SK-N-MC (cell line): ENCODE measurements around the gene FGF12.
A peak's percentile ranks its signal among the peaks of the same experiment; 100 is the strongest.

Source experiments
- DNase-seq: peaks from one replicate; pipeline ENCODE4 v3.0.0-alpha.2; 2011; ENCODE audit warnings: low read depth, low spot score
- H3K27ac ChIP-seq: fragments of 200-600 bp; sonication (generic); 2 replicates; pipeline ENCODE4 v1.5.1; 2016; ENCODE audit warnings: mixed run types
- H3K36me3 ChIP-seq: fragments of 200-600 bp; sonication (generic); 2 replicates; pipeline ENCODE4 v1.6.1; 2017; ENCODE audit warnings: antibody characterized with exemption, low read length, mixed read lengths; ENCODE audit not compliant: insufficient read depth
- H3K4me3 ChIP-seq: fragments of 200-600 bp; sonication (generic); 2 replicates; pipeline ENCODE4 v1.5.1; 2016
- H3K9ac ChIP-seq: fragments of 200-600 bp; sonication (generic); 2 replicates; pipeline ENCODE4 v1.8.0; 2017; ENCODE audit warnings: mixed run types, mixed read lengths; ENCODE audit not compliant: insufficient read length
- H3K9me3 ChIP-seq: fragments of 200-600 bp; sonication (generic); 2 replicates; pipeline ENCODE4 v1.6.1; 2017; ENCODE audit warnings: low read depth, mild to moderate bottlenecking, antibody characterized with exemption, low read length, moderate library complexity, mixed read lengths
- EZH2 ChIP-seq: fragments of 200-600 bp; sonication (generic); IDR thresholded peaks from one replicate; pipeline ENCODE4 v1.6.1; 2017; ENCODE audit warnings: antibody characterized with exemption
- FOXP2 ChIP-seq: optimal IDR thresholded peaks from 2 replicates; pipeline ENCODE3; 2011; ENCODE audit warnings: mild to moderate bottlenecking, moderate library complexity; ENCODE audit not compliant: insufficient read depth; ENCODE audit errors: extremely low read length, control extremely low read depth
- POLR2AphosphoS5 ChIP-seq: IDR thresholded peaks from 2 replicates; pipeline ENCODE4 v1.6.1; 2012; ENCODE audit warnings: mild to moderate bottlenecking, low read depth, low read length, borderline replicate concordance

The FGF12 gene

DNA sequence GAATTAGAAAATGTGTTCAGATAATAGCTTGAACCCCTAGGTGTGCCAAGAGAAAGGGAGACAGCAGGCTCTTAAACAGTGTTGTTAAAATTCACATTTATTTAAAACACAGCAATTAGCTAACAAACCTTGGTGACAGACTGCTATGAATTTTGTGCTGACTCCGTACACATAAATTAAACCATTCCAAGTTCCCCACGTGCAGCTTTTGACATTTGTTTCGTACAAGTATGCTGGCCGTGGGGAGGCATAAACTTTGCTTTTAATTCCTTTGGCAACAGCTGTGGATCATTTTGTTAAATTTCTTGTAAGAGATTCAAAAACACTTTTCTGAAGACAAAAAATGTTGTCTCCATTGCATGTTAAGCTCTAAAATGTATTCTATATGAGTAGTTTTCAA is 465.3 kb downstream of the FGF12 start:
- no peak for DNase-seq
- Histone ChIP-seq H3K36me3 (no peaks in the 10 kb centered on the region), H3K4me3 (no peak overlapping the region), H3K9ac (no peak overlapping the region), H3K9me3 (no peaks in the 10 kb centered on the region), H3K27ac (no peak overlapping the region)
- TF ChIP-seq FOXP2 (no peak), EZH2 (no peak), POLR2AphosphoS5 (no peak)

DNA sequence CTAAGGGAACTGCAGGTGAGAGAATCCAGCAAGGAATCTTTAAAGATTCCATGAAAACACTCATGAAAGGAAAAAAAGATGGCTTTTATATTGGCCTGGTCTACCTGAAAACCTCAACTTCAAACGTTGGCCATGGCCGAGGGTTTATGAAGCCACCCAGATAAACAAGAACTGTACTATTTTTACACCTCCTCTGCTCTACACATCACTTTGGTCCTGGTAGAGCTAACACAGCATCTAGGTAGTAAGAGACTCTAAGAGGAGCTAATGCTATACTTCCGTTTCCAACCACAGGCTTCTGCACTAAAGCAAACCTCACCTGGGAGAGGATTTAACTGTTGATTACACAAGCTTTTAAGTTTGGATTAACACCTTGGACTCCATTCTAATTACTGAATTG is 466.2 kb downstream of the FGF12 start:
- no peak overlapping the region for H3K27ac ChIP-seq
- TF ChIP-seq EZH2: no peak
- TF ChIP-seq POLR2AphosphoS5: no peak
- TF ChIP-seq FOXP2: no peak
- no peak overlapping the region for H3K9ac ChIP-seq
- no peak for DNase-seq
- no peak overlapping the region for H3K4me3 ChIP-seq
- H3K36me3 ChIP-seq: no peaks in the 10 kb centered on the region
- no peaks in the 10 kb centered on the region for H3K9me3 ChIP-seq

DNA sequence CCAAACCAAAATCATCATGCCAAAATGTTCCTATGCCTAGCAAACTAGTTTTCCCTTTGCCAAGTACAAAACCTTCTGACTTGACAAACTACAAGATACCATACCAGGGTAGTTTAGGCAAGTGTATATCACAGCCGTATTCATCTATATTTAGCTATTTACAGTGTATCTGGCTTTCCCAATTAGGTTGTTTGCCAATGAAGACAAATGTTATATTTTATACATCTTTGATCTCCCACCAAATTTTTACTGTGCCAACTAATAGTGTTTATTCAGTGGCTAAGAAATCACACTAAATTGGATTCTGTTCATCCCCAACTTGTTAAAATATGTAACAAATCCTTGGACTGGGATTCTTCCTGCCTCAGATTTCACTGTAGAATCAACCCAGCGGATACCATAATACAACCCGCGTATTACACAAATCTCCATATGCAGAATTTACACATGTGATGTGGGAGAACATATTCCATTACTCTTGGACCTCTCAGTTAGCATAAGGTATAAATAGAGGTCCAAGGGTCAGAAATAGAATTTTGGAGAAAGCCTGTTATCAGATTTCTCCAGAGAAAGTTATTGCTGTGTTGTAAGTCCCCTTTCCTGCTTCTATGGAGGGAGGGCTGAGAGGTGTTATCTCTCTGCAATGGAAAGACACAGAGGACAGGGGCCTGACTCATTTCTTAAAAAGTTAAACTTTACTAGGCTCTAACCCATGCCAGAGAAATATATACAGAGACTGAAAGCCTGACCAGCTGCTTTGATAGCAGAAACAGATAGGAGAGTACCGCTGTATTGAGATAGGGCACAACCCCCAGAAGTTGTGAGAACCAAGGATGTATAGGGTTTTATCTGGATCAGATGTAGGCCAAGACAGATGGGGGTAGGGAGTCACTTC is 467.0 kb downstream of the FGF12 start:
- Histone ChIP-seq H3K27ac (no peak overlapping the region), H3K9ac (no peak overlapping the region), H3K9me3 (no peaks in the 10 kb centered on the region), H3K4me3 (no peak overlapping the region), H3K36me3 (no peaks in the 10 kb centered on the region)
- TF ChIP-seq FOXP2 (no peak), EZH2 (no peak), POLR2AphosphoS5 (no peak)
- DNase-seq: no peak

DNA sequence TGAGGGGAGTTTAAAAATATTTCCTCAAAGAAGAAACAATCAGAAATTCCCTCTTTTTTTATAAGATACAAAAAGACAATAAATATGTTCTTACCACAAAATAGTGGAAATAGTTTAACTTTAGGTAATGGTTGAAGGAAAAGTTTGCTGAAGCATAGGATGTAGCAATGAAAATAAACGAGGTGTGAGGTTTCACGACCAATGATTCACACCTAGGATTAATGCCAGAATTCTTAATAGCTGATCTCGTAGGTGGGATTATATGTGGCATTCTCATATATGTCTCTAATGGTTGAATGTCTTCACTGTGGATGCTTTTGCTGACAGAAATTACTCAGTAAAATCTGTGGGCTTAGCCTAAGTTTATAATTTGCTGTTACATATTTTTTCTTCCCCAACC is 467.7 kb downstream of the FGF12 start:
- Histone ChIP-seq H3K4me3 (no peak overlapping the region), H3K27ac (no peak overlapping the region), H3K9me3 (no peaks in the 10 kb centered on the region), H3K9ac (no peak overlapping the region), H3K36me3 (no peaks in the 10 kb centered on the region)
- DNase-seq: no peak
- TF ChIP-seq FOXP2 (no peak), EZH2 (no peak), POLR2AphosphoS5 (no peak)

DNA sequence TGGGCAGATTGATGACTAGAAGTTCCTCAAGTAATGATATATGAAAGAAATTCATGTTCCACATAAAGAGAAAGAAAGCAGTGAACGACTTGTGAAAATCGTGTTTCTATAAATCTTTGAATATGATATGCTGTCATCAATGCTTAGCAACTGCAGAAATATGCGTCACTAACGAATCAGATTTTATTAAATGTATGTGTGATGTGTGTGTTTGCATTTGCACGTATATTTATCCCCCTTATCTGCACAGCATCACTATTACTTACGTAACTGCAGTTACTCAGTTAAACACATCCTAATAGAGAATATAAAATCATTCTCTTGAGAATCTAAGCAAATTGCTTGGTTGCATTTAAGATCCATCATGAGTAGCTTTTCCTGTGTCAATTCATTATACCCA is 468.6 kb downstream of the FGF12 start:
- Histone ChIP-seq H3K9me3 (no peaks in the 10 kb centered on the region), H3K9ac (no peak overlapping the region), H3K4me3 (no peak overlapping the region), H3K27ac (no peak overlapping the region), H3K36me3 (no peaks in the 10 kb centered on the region)
- no peak for DNase-seq
- no peak for TF ChIP-seq FOXP2
- TF ChIP-seq POLR2AphosphoS5: no peak
- TF ChIP-seq EZH2: no peak

DNA sequence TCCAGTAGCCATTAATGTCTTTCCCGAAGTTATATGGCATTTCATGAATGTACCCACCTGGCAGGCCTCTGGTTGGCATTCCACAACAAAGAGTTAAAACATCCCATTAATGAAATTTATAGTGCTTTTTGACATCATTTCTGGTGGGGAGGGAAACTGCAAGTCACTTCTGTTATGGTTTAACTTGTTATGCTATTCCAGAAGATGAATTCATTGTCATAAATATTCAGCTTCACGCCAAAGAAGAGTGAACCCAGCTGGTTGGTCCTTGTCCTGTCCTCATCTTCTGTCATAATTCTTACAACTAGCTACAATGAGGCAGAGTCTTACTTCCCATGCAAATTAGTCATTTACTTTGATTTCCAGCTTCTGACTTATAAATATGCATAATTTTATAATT is 471.5 kb downstream of the FGF12 start:
- no peaks in the 10 kb centered on the region for H3K9me3 ChIP-seq
- no peak for TF ChIP-seq FOXP2
- TF ChIP-seq POLR2AphosphoS5: no peak
- no peak for TF ChIP-seq EZH2
- H3K36me3 ChIP-seq: no peaks in the 10 kb centered on the region
- no peak for DNase-seq
- H3K4me3 ChIP-seq: no peak overlapping the region
- H3K9ac ChIP-seq: no peak overlapping the region
- H3K27ac ChIP-seq: no peak overlapping the region

DNA sequence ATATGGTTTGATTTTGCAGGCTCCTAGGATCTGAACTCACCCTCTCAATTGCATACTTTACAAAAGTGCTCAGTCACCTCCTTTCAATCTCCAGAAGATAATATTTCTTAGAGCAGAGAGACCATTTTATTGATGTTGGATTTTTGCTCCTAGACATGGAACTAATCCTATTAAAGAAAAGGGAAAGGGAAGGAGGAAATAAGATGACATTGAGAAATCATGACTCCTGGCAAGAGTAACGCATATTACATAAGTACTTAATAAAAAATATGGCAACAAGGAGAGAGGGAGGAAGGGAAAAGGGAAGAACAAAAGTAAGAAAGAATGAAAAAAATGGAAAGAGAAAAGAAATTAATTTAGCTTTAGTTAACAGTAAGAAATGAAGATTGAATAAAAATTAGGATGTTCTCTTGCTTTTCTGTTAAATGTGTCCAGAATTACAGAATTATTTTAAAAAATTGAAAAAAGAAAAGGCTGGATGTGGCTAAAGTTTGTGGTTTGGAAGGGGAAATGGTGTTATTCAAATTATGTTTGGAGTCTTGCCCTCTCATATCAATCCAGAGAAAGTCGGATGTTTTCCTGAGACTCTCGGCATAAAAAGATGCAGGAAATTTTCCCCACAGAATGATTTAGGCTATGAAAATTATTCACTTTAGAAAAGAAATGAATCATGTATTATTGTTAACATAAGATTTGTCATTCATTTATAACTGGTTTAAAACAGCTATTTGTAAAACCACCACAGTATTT is 474.0 kb downstream of the FGF12 start:
- peak overlapping the region; percentile 65; the same call in 1 of the 2 replicates for H3K27ac ChIP-seq
- H3K9ac ChIP-seq: no peak overlapping the region
- H3K4me3 ChIP-seq: peak overlapping the region; percentile 46
- TF ChIP-seq EZH2 (no peak), FOXP2 (no peak), POLR2AphosphoS5 (peak; percentile 60; the same call in 1 of the 2 replicates)
- no peaks in the 10 kb centered on the region for H3K9me3 ChIP-seq
- peak; percentile 98 for DNase-seq
- no peaks in the 10 kb centered on the region for H3K36me3 ChIP-seq

DNA sequence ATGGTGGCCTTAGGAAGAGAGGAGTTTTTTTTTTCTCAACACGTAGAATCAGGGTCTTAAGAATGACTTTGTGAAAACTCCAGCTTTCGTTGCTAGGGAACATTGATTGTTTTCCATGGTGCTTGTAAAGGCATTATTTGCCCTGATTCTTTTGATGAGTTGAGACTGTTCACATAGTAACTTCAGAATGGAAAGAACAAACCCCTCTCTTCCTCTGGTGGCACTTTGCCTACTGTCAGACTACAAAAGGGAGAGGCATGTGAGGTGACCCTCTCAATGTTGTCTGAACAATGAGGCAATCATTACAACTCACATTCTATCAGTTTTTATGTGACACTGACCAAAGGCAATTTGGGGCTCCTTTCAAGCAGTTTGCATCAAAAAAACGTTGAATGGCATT is 477.8 kb downstream of the FGF12 start:
- no peak for DNase-seq
- H3K4me3 ChIP-seq: no peak overlapping the region
- TF ChIP-seq POLR2AphosphoS5 (no peak), EZH2 (no peak), FOXP2 (no peak)
- no peak overlapping the region for H3K27ac ChIP-seq
- H3K9ac ChIP-seq: no peak overlapping the region
- H3K36me3 ChIP-seq: no peaks in the 10 kb centered on the region
- no peaks in the 10 kb centered on the region for H3K9me3 ChIP-seq
